ENCODE data around the gene WDR83.
"Not testable (repeated sequence)": the region's sequence is repeated elsewhere in the genome, so short reads cannot be mapped to it uniquely, and the experiment has no call there.

Gene WDR83

GRCh38 chr19:12655546-12655945, 11.1 kb upstream of the WDR83 start:
- DNase-seq (ENCODE audit: low spot score): no peak

GRCh38 chr19:12656899-12657571, 9.6 kb upstream of the WDR83 start:
- no peak for DNase-seq (ENCODE audit: low spot score)

- no peak for DNase-seq (ENCODE audit: low spot score)
Measured at GRCh38 chr19:12657966-12658365, 8.6 kb upstream of the WDR83 start.

GRCh38 chr19:12660980-12661379, 5.6 kb upstream of the WDR83 start:
- DNase-seq (ENCODE audit: low spot score): no peak

- peak; percentile 32 for DNase-seq (ENCODE audit: low spot score)
Measured at GRCh38 chr19:12664406-12665280, 2.0 kb upstream of the WDR83 start.

GRCh38 chr19:12665281-12665573, 1.4 kb upstream of the WDR83 start:
- DNase-seq (ENCODE audit: low spot score): no peak

- no peak for DNase-seq (ENCODE audit: low spot score)
Measured at GRCh38 chr19:12665671-12666264, 839 bp upstream of the WDR83 start.

- no peak for DNase-seq (ENCODE audit: low spot score)
Measured at GRCh38 chr19:12667731-12668302, 1.2 kb downstream of the WDR83 start.

- no peak for DNase-seq (ENCODE audit: low spot score)
Measured at GRCh38 chr19:12668346-12668745, 1.7 kb downstream of the WDR83 start.

GRCh38 chr19:12668932-12669269, 2.3 kb downstream of the WDR83 start:
- DNase-seq (ENCODE audit: low spot score): peak; percentile 83

GRCh38 chr19:12669270-12670158, 2.9 kb downstream of the WDR83 start:
- DNase-seq (ENCODE audit: low spot score): peak; percentile 87

- no peak for DNase-seq (ENCODE audit: low spot score)
Measured at GRCh38 chr19:12670159-12670928, 3.7 kb downstream of the WDR83 start.

GRCh38 chr19:12672744-12673143, 6.1 kb downstream of the WDR83 start:
- DNase-seq (ENCODE audit: low spot score): no peak

GRCh38 chr19:12675399-12675798, 8.8 kb downstream of the WDR83 start:
- no peak for DNase-seq (ENCODE audit: low spot score)

- no peak for DNase-seq (ENCODE audit: low spot score)
Measured at GRCh38 chr19:12675940-12676339, 9.3 kb downstream of the WDR83 start.

GRCh38 chr19:12676384-12676792, 9.8 kb downstream of the WDR83 start:
- peak; percentile 89 for DNase-seq (ENCODE audit: low spot score)

- no peak for DNase-seq (ENCODE audit: low spot score)
Measured at GRCh38 chr19:12676928-12677327, 10.3 kb downstream of the WDR83 start.

- not testable (repeated sequence) for DNase-seq (ENCODE audit: low spot score)
Measured at GRCh38 chr19:12678039-12678438, 11.4 kb downstream of the WDR83 start.

- no peak for DNase-seq (ENCODE audit: low spot score)
Measured at GRCh38 chr19:12680034-12680433, 13.4 kb downstream of the WDR83 start.

- peak; percentile 95 for DNase-seq (ENCODE audit: low spot score)
Measured at GRCh38 chr19:12681074-12681987, 14.7 kb downstream of the WDR83 start, which contains the start of gene DHPS. DHPS (minus strand) TSS chr19:12681880; CDS start chr19:12681766, 114 bp downstream.
